ENCODE results near the gene IL11. TPM values are rescaled to one million over a fixed set of nuclear protein-coding genes. Genes with fewer than 3 reads are reported as not detected.

Gene IL11
- total RNA-seq, 1 donor from 2014 or later = 10.0 TPM

GRCh38 chr19:55362990-55363716, 7.1 kb downstream of the IL11 start, which contains the start of gene GARIN5B:
GARIN5B (minus strand) TSS chr19:55363260; CDS start chr19:55363066, 194 bp downstream.
- Mint-ChIP-seq H3K9me3 (no peaks in the 10 kb centered on the region), H3K36me3 (peaks cover 2% of the 10 kb centered on the region), H3K4me3 (no peak within 1 kb of the TSS), H3K27ac (peak within 1 kb of the TSS; percentile 4), H3K4me1 (peaks cover 3% of the 10 kb centered on the region), H3K27me3 (ENCODE audit: low read depth) (peaks cover 6% of the 10 kb centered on the region)
- TF ChIP-seq CTCF (IDR thresholded peaks at IDR 0.05; ENCODE audit: unreplicated experiment) = no peak
- DNase-seq (ENCODE audit: low spot score in 2 of 2, unreplicated experiment in 2 of 2) = no peak

GRCh38 chr19:55362174-55362989, 7.9 kb downstream of the IL11 start:
- H3K36me3 Mint-ChIP-seq = peaks cover 2% of the 10 kb centered on the region
- TF ChIP-seq CTCF (IDR thresholded peaks at IDR 0.05; ENCODE audit: unreplicated experiment) = no peak
- no peaks in the 10 kb centered on the region for H3K9me3 Mint-ChIP-seq
- H3K27ac Mint-ChIP-seq = no peak overlapping the region
- no peak for DNase-seq (ENCODE audit: low spot score in 2 of 2, unreplicated experiment in 2 of 2)
- peaks cover 3% of the 10 kb centered on the region for H3K4me1 Mint-ChIP-seq
- H3K4me3 Mint-ChIP-seq = no peak overlapping the region
- H3K27me3 Mint-ChIP-seq (ENCODE audit: low read depth) = peaks cover 10% of the 10 kb centered on the region

- Mint-ChIP-seq H3K4me3 (no peak overlapping the region), H3K27ac (no peak overlapping the region), H3K9me3 (no peaks in the 10 kb centered on the region), H3K4me1 (peaks cover 3% of the 10 kb centered on the region), H3K27me3 (ENCODE audit: low read depth) (peaks cover 25% of the 10 kb centered on the region), H3K36me3 (no peaks in the 10 kb centered on the region)
- DNase-seq (ENCODE audit: low spot score in 2 of 2, unreplicated experiment in 2 of 2) = no peak
- no peak for TF ChIP-seq CTCF (IDR thresholded peaks at IDR 0.05; ENCODE audit: unreplicated experiment)
Measured at GRCh38 chr19:55360902-55361301, 9.4 kb downstream of the IL11 start.

- no peak for TF ChIP-seq CTCF (IDR thresholded peaks at IDR 0.05; ENCODE audit: unreplicated experiment)
- no peaks in the 10 kb centered on the region for H3K36me3 Mint-ChIP-seq
- peak overlapping the region; percentile 10 for H3K27ac Mint-ChIP-seq
- DNase-seq (ENCODE audit: low spot score in 2 of 2, unreplicated experiment in 2 of 2) = no peak
- H3K4me1 Mint-ChIP-seq = peaks cover 8% of the 10 kb centered on the region
- H3K4me3 Mint-ChIP-seq = no peak overlapping the region
- no peaks in the 10 kb centered on the region for H3K9me3 Mint-ChIP-seq
- peaks cover 34% of the 10 kb centered on the region for H3K27me3 Mint-ChIP-seq (ENCODE audit: low read depth)
Measured at GRCh38 chr19:55358943-55359908, 11.0 kb downstream of the IL11 start.

- no peak for DNase-seq (ENCODE audit: low spot score in 2 of 2, unreplicated experiment in 2 of 2)
- Mint-ChIP-seq H3K4me3 (no peak overlapping the region), H3K36me3 (no peaks in the 10 kb centered on the region), H3K27ac (no peak overlapping the region), H3K9me3 (no peaks in the 10 kb centered on the region), H3K27me3 (ENCODE audit: low read depth) (peaks cover 41% of the 10 kb centered on the region), H3K4me1 (peaks cover 10% of the 10 kb centered on the region)
- TF ChIP-seq CTCF (IDR thresholded peaks at IDR 0.05; ENCODE audit: unreplicated experiment) = no peak
Measured at GRCh38 chr19:55358493-55358892, 11.8 kb downstream of the IL11 start.
